NCI-H1105 treated with DMSO at 0.1 percent for 48 hours (cell line): ENCODE results near the gene ARID5B.

Source experiments
- DNase-seq: peaks from one replicate; lab custom pipeline; 2025; lab: John Stamatoyannopoulos, UW

Gene ARID5B

GRCh38 chr10:61941202-61941681 lies 39.7 kb downstream of the ARID5B start:
- no peak for DNase-seq

GRCh38 chr10:61942604-61943461 lies 41.3 kb downstream of the ARID5B start:
- DNase-seq = no peak

- no peak for DNase-seq
Measured at GRCh38 chr10:61943674-61944378, 42.3 kb downstream of the ARID5B start.

- no peak for DNase-seq
Measured at GRCh38 chr10:61944410-61945147, 43.1 kb downstream of the ARID5B start.

- DNase-seq = no peak
Measured at GRCh38 chr10:61949687-61950086, 48.2 kb downstream of the ARID5B start.

- DNase-seq = no peak
Measured at GRCh38 chr10:61950449-61951143, 49.1 kb downstream of the ARID5B start.

- DNase-seq = no peak
Measured at GRCh38 chr10:61951144-61951483, 49.6 kb downstream of the ARID5B start.

- no peak for DNase-seq
Measured at GRCh38 chr10:61952028-61952674, 50.7 kb downstream of the ARID5B start.

- DNase-seq = no peak
Measured at GRCh38 chr10:61953183-61953582, 51.7 kb downstream of the ARID5B start.

GRCh38 chr10:61957806-61958205 lies 56.3 kb downstream of the ARID5B start:
- no peak for DNase-seq

GRCh38 chr10:61958311-61958710 lies 56.8 kb downstream of the ARID5B start:
- DNase-seq = no peak

GRCh38 chr10:61958805-61959204 lies 57.3 kb downstream of the ARID5B start:
- no peak for DNase-seq

- DNase-seq = no peak
Measured at GRCh38 chr10:61959814-61960213, 58.3 kb downstream of the ARID5B start.

- no peak for DNase-seq
Measured at GRCh38 chr10:61960396-61961120, 59.1 kb downstream of the ARID5B start.

GRCh38 chr10:61961278-61961677 lies 59.8 kb downstream of the ARID5B start:
- no peak for DNase-seq

GRCh38 chr10:61962971-61963370 lies 61.5 kb downstream of the ARID5B start:
- no peak for DNase-seq

GRCh38 chr10:61963669-61964058 lies 62.2 kb downstream of the ARID5B start:
- DNase-seq = no peak

- no peak for DNase-seq
Measured at GRCh38 chr10:61964059-61964709, 62.7 kb downstream of the ARID5B start.

- DNase-seq = no peak
Measured at GRCh38 chr10:61964949-61965702, 63.6 kb downstream of the ARID5B start.
